Globus pallidus (tissue), 1 donor: ENCODE measurements around the gene SRGAP2.
A peak's percentile ranks its signal among the peaks of the same experiment; 100 is the strongest.
"Not testable (repeated sequence)": the region's sequence is repeated elsewhere in the genome, so short reads cannot be mapped to it uniquely, and the experiment has no call there.

Source experiments
- DNase-seq: peaks from one replicate; pipeline ENCODE4 v3.0.0-alpha.2; 2015; ENCODE audit warnings: low spot score

Gene SRGAP2

DNA sequence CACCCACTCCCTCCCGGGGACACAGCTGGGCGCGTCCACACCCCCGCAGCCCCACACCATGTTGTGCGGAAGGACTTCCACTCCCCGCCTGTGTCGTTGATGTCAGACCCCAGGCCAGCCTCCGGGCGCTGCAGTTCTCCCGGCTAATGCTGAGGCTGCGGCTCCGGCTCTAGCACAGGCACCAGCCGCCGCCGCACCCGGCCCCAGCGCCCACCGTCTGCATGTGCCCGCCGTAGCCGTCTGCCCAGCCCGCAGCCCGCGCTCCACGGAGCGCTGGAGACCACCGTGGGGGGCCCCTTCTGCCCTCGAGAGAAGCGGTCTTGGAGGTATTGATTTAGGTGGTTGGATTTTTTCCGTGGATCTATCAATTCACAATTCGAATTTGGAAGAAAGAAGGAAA, 2.2 kb downstream of the SRGAP2 start:
- DNase-seq, result not testable (repeated sequence)

DNA sequence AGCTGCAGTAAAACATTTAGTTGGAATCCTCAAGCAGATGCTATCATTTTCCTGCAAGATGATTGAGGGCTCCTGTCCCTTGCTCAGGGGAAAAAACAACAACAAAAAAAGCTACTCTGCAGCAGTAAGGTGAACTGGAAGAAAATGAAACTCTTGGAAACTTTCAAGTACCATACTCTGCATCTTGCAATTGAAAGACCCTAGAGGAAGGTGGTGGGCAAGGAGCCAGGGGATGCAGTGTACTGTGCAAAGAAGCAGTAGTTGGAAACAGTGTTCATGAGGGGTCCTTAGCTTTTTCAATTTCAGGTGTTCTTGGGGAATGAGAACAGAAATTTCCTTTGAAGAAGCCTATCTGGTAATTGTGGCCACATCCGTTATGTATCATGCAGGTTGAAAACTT, 7.5 kb downstream of the SRGAP2 start:
- DNase-seq, result not testable (repeated sequence)

DNA sequence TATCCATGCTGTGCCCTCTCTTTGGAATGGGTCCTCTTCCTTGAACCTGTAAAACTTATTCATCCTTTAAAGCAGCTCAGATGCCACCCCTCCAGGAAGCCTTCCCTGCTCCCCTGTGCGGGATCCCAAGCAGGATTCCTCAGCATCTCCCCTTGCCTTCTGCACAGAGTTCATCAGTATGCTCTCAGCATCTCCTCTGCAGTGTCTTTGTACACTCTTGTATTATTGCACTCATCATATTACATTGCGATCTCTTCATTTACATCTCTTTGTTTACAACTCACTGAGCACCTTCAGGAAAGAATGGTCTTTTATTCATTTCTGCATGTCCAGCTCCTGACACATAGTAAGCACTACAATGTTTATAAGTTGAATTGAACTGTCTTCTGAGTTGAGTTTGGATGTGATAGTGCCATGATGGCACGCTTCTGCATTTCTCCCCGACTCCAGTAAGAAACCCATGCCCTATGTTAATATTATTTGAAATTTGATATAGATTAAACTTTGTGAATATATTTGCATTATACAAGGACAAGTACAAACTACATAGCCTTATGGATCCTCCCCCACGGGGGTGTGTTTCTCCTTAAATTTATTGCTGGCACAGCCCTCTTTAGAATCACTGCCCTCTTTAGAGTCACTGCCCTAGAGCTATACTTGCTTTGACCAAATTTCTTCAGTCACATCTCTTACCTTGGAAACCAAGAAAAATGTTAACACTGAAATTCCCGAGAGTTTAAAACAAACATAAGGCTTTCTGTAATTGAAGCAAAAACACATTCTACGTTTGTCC, 12.5 kb downstream of the SRGAP2 start:
- DNase-seq, result not testable (repeated sequence)

DNA sequence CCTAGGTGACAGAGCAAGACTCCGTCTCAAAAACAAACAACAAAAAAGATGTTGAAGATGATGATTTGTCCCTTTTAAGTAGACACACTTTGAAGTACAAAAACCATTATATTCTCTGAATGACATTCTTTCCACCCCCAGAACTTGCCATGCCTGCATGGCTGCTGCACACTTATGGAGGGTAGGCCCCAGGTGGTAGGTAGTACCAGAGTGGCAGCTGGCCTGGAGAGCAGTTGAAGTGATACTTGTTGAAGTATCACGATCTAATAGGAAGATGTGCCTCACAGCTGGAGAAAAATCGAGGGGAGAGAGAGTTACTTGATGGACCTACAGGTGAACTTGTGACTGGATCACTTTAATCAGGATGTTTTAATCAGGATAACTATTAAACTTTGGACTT, 14.9 kb downstream of the SRGAP2 start:
- DNase-seq, result not testable (repeated sequence)

DNA sequence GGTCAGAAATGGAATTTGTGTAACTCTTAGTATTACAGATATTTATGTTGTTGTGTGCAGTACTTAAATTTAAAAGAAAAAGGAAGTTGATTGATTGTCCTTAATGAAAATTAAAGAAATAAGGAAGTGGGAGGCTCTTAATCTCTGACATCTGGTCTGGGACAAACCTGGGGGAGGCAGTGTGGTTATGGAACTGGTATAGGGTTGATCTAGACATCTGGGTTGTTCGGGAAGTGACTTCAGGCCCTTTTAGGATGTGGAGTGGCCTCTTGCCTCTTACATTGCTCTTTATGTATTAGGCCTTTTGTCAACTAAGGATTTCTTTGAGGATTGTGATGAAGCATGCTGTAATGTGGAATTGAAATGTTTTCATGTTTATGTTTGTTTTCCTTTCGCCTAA, 15.4 kb downstream of the SRGAP2 start:
- DNase-seq, result not testable (repeated sequence)

DNA sequence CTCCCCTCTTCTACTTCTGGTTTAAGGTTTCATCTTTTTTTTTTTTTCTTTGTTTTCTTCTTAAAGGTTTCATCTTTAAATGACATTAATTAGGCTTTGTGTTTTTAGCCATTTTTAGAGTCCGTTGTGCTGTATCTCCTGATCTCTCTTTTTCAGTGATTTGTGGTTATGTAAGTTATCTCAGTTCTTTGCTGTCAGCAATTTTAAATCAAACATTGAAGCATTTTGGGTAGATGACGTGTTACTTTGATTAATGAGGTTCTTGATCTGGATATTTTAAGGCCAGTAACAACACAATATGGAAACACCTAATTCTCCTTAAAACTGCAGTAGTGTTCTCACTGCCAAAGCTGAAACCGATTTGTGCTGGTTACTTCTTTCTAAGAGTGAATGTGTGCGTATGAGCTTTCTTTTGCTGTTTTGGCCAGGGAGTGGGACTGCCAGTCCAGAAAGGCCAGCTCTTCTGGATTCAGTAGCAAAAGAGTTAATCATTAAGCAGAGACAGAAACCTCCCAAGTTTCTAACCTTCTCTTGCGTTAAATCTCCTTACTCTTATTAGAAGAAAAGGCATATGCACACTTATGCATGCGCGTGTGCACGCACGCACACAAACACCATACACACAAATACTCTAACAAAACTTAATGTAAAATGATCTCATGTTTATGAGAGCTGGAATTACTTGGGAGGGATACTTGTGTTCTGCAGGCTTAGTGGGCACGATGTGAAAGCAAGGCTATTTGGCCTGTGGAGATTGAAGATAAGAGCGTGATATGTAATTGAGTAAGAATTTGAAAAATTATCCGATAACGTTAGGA, 16.4 kb downstream of the SRGAP2 start:
- DNase-seq, result not testable (repeated sequence)

DNA sequence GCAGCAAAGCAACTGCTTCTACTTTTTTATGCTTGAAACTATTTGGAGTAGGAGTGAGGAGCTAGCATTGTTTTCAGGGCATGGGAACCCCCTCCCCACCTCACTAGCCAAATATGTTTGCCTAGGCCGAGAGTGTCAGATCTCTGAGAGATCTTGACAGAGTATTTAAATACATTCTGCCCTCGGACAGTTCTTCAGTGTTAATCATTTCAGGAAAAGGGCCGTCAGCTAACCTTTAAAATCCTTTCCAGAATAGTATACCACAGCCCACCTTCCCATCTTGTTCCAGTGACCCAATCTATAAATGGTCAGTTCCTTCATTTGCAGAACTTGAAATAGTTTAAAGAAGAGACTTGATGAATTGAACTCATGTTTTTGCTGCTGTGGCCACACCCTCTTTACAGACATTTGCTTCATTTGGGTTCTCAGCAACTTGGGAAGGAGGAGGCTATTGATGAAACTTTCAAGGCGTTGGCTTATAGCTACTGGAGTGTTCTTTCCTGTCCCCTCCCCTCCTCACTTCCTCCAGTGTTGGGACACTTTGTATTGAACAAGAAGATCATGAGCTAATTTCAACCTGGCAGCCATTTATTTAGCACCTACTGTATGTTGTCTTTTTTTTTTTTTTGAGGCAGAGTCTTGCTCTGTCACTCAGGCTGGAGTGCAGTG, 17.1 kb downstream of the SRGAP2 start:
- DNase-seq, result not testable (repeated sequence)

DNA sequence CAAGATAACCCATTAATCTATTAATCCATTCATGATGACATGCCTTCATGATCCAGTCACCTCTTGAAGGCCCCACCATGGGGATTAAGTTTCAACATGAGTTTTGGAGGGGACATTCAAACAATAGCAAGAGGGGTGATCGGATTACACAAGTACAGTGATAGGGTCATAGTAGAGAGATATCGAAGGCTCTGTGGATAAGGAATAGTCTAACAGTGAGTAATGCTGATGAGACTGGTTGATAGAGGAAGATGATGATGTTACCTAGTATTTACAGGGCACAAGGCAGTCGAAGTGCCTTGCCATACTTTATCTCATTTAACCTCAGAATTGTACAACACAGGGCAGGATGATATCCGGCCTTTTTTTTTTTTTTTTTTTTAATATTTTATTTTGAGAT, 18.2 kb downstream of the SRGAP2 start:
- DNase-seq, result not testable (repeated sequence)

DNA sequence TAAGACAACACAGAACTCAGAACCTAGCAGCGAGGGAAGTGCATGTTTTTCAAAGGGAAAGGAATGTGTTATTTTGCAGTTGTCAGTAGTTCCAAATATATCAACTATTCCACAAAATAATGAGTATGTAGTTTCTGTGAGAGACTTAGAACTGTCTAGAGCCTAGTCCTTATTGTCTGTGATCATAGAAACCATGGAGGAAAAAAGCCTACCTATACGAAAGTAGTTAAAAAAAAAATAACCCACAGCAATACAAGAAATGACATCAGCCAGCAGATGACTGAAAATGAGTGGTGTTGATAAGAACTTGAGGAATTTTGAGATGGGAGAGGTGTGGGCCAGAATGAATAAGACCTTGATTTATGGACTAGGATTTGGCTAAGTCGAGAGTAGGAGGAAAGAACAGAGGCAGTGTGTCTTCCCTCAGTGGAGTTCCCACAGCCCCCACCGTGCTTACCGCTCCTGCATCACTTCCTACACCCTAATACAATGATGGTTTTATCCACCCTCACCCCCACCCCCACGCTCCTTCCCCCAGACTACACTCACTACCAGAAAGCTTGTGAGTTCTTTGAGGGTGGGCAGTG, 20.9 kb downstream of the SRGAP2 start:
- DNase-seq, result not testable (repeated sequence)

DNA sequence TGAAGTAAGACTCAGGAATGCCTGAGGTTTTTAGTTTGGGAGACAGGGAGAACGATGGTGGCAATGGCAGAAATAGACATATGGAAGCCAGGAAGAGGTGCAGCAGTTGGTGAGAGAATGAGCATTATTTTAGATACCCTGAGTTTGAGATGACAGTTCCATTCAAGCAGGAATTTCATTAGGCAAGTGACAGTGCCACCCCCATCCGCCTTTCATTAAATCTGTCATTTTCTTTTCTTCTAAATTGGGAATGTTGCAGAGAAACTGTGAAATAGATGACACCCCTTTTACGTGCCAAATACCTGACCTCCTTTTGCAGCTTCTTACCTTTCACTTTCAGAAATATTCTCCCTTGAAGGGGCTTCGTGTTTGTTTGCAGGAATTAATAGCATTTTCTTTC, 22.0 kb downstream of the SRGAP2 start:
- DNase-seq, result not testable (repeated sequence)

DNA sequence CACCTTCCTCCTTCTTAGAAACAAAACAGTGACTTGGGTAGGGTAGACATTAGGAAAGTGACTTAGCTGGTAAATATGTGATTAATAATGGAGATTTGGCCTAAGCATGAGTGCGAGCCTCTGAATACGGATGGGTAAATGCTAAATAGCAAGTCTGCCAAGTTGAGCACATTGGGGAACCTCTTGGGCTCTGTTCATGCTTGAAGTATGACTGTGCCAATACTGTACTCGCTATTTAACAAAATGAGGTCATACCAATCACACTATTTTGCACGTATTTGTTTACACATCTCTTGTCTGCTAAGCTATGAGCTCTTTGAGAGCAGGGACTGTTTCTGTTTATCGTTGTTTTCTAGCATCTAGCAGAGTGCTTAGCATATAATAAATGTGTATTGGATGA, 23.5 kb downstream of the SRGAP2 start:
- DNase-seq, result not testable (repeated sequence)

DNA sequence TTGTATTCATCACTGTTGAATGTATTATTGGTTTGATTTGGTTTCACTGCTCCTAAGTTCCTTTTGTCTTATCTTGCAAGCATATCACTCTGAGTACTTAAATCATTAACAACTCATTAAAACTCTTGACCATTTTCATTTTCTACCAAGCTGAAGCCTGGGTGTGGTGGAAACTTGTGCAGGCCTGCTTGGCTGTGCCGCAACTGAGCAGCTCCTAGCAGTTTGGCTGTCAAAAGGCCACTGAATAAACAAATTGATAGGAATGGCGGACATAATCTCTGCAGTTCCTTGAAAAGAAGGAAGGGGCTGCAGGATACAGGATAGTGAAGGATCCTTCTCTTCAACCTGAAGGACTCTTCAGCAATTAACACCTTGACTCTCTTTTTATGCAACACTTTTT, 25.9 kb downstream of the SRGAP2 start:
- not testable (repeated sequence) for DNase-seq

DNA sequence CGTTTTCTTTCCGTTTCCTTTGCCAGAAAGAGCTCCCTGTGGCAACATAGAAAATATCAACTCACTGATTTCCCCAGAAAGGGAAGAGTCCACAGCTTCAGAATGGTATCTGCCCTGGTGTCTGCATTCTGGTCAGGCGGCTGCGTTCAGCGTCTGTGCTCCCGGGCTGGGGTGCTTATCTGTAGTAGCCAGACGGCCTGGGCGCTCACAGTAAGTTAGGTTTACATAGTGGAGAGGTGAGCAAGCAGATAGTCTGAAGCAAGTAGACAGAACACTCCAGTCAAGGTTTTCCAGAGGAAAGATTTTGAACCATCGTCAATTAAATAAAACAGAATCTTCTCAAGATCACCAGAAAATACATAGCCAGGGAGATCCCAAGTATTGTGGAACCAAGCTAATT, 28.6 kb downstream of the SRGAP2 start:
- DNase-seq, result not testable (repeated sequence)

DNA sequence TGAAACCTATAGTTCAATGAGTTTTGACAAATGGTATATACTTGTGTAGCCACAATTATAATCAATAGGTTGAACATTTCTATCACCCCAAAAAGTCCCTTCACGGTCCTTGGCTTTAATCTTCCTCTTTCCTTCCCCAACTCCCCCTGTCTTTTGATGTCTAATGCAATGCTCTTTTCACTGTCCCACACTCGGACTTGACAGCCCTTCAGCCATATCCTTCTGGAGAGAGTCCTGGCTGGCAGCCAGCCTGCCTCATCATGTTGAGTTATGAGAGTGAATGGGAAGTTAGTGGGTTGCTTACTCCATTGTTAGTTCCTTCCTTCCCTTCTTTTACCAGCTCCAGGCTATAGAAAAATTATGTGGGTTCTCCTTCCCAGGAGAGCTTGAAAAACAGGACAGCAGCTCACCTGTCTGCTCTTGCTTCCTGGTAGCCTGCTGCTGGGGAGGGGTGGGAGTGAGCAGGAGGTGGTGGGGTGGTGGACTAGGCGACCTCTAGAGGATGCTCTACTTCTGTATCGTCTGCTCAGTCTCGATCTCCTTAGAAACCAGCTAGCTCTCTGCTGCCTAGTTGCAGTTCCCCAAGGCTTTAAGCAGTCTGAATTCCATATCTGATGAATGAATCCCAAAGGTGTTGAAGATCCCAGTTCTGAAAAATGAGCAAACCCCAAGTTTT, 29.8 kb downstream of the SRGAP2 start:
- not testable (repeated sequence) for DNase-seq

DNA sequence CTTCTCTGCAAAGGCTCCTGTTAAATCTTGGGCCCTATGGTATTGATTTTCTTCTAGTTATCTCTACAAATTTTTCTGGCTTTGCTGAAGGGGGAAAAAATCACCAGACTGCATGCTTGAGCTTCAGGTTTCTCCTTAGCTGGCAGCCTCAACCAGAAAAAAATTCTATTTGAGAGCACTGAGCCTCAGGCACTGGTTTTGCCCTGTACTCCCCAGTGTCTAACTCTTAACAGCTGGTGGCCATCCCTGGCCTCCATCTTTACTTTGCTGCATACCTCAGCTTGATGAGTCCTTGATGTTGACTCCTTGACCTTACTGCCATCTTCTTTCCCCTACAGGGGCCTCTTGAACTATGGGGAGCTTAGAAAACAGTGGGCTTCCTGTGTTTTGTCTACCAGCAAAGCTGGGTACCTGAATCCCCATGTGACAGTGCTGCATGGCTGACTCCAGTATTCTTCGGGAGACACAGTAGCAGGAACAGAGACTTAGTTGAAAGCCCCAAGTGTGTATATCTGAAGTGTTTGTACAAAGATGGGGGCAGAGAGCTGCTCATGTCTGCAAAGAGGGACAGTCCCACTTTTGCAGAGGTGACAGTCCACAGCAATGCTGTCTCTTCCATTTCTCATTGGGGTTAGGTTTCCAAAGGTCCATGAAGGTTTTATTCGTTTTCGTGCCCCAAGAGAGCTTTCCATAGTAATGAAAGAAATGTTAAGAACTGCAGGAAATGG, 31.0 kb downstream of the SRGAP2 start:
- DNase-seq, result not testable (repeated sequence)

DNA sequence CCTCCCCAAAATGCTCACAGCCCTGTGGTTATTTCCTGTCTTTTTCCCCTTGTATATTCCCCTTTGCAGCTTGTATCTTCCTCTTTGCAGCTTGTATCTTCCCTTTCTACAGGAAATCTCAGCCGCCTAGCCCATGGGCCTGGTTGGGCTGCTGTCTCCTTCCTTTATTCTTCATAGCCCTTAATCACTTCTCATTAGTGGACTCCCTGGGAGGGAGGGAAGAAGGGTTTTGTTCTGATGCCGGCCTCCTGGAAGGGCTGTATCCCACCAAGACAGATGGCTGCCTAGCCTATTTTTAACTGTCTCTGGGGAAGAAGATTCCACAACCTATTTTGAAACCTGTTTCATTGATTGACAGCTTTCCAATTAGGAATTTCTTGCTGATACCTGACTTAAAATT, 31.8 kb downstream of the SRGAP2 start:
- not testable (repeated sequence) for DNase-seq

DNA sequence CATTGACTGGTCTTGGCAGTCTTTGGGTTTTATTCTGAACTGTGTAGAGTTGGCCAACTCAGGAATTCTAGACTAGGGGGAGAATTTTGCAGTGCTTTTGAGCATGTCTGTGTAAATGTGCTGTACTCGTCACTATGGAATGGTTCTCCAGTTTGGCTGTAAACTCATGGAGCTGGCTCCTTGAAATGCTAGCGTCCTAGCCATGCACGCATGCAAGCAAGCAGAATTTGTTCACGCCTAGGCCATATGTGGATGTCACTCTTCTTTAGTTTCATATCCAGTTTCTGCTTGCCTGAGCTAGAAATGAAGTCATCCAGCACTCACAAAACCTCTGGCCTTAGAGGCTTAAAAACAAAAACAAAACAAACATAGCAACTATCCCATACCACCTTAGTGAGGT, 36.9 kb downstream of the SRGAP2 start:
- DNase-seq, result not testable (repeated sequence)

DNA sequence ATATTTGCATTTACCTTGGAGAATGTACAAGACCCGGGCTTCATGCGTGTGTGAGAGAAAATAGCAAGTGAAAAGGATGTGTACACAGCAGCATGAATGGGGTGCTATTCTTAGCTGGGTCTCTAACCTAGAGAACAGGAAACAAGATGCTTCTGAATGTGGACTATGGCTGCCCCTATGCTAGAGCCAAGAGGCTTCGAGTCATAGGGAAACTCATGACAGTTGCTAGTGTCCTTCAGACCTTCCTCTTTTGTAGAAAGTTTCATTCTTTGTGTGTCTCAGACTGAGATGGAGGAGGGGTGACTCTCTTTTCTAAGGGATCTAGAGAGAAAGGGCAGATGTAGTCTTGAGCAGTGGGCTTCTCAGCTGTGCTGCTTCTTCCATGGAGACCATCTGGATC, 40.0 kb downstream of the SRGAP2 start:
- peak; percentile 31 for DNase-seq

DNA sequence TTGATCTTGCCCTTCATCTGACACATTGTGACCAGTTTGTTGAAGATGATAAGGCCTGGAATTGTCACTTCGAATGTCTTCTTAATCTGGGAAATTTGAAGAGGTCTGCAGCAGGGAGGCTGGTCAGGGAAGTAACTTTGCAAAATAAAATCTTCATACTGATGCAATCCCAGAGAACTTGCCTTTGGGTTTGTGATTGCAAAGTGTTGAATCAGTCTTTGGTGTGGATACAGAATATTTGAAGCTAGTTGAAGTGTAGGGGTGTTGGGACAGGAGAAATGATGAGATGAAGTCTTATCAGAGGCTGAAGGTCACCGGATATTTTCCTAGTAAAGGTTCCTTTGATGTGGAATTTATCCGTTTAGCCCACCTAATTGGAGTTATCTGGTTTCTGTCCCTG, 42.1 kb downstream of the SRGAP2 start:
- not testable (repeated sequence) for DNase-seq

DNA sequence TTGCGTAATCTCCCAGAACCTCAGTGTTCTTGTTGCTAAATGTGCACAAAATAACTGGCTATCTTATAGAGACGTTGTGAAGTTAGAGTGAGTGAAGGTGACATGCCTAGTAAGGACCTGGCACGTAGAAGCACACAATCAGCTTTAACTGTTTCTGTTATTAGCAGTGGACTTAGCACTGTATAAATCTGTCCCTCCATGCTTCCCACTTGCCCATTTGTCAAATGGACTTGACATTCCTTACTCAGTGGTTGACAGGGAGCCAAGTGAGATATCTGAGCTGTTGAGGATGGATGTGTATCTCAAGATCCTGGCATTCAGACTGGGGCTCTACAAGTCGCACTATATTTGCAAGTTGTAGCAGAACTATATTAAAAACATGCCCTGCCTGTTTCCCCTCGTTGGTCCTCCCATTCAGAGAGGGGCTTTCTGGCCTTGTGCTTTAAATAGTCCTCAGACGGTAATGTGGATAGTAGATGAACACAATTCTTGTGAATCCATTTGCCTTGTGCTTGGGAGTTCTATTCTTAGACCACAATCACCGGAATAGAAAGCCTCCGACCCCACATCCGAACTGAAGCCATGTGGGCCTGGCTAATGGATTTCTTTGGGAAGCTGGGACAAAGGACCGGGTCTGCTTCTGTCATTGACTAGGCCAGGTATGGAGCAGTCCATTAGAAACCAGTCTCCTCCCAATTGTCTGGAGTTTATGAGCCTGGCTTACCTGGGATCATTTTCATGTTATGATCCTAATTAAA, 43.0 kb downstream of the SRGAP2 start:
- DNase-seq, result not testable (repeated sequence)
